ENCODE data around the gene MAMDC2.

- TF ChIP-seq CTCF (IDR thresholded peaks at IDR 0.05) (no peak), POLR2A (IDR thresholded peaks at IDR 0.05) (no peak)
Observed at GRCh38 chr9:70220216-70220615, 176.6 kb downstream of the MAMDC2 start.

Measured in thyroid gland (tissue), 4 donors.